Measurements from ENCODE around the gene ZMYM4.
"Not testable (repeated sequence)": the region's sequence is repeated elsewhere in the genome, so short reads cannot be mapped to it uniquely, and the experiment has no call there.

ZMYM4 gene

DNA sequence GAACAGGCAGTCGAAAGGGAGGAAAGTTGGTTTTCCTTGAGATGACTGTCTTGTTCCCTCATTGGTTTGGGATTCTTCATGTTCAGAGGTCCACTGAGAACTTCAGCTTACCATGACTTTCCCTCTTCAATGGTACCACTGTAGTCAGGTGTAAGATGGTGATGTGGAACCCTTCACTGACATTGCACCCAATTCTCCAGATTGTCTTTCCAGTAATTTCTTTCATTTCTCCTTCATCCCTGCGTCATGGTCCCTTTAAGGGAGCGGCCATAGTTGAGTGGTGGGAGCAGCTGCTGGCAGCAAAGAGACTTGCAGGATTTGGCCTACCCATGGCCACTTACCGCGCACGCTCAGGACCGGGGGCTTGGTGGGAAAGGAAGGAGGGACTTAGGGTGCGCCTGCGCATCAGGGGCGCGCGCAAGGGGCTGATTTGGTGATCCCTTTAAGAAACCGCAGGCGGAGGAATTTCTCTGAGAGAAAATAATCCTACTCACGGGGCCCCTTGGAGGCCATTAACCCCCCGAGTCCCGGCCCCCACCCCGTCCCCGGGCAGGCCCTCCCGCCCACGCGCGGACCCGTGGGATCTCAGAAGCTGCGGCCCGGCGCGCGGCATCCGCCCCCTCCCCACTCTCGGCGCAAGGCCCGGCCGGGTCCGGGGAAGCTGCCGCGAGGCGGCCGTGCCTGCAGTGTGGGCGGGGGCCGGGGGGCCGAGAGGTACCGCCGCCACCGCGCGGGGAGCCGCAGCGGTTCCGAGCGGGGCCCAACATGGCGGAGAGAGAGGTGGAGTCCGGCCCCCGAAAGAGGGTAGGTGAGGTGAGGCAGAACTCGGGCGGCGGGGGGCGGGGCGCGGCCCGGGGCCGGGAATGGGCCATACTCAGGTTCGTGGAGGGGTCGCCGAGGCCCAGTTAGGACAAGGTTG, at the start of gene ZMYM4:
Gene ZMYM4, plus strand, starts transcription at position 428 of the 919 bp plus-strand sequence. Its CDS starts 338 bp downstream, at position 766.
- DNase-seq (ENCODE audit: low read depth), result peak; percentile 75

DNA sequence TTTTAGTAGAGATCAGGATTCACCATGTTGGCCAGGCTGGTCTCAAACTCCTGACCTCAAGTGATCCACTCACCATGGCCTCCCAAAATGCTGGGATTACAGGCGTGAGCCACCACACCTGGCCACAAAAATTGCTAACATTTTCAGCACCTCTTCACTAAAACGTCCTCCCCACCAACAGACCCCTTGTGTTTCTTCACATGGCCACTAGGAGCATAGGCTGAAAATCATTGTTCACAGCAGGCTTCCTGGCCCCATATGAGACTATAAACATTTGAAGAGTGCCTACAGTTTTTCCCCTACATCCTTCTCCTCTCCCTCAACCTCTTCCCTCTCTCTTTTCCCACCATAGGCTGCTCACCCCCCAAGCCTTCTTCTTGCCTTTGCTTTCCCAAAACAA, 47.5 kb upstream of the ZMYM4 start:
- no peak for DNase-seq (ENCODE audit: low read depth)

DNA sequence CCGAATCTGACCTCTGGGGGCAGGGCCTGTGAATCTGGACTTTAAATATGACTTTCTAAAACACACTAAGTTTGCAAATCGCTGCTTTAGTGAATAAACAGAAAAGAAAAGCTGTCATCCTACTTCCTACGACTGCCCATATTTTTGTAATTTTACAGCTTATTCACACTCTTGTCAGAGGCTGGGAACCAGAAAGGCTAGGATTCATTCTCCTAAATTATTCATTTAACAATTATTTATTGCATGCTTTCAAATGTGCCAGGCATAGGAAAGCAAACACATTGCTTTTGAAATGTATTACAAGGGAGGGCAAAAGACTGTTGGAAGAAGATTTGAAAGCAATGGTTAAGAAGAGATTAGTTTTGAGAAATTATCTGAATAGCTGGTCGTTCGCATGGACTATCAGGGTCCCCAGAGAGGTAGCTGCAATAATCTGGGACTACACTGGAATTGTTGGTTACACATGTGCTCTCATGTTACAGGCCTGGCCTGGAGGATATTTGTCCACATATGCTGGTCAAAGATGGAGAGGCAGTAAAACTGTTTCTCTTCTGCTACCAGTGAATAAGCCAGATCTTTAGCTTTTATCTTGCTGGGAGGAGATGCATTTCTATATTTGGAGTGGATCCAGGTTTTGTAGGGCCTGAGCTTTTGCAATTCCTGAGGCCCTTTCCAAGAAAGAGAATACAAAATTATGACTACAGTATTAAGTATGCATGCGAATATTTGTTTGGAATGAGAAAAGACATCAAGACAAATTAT, 46.0 kb upstream of the ZMYM4 start:
- DNase-seq (ENCODE audit: low read depth), result no peak

DNA sequence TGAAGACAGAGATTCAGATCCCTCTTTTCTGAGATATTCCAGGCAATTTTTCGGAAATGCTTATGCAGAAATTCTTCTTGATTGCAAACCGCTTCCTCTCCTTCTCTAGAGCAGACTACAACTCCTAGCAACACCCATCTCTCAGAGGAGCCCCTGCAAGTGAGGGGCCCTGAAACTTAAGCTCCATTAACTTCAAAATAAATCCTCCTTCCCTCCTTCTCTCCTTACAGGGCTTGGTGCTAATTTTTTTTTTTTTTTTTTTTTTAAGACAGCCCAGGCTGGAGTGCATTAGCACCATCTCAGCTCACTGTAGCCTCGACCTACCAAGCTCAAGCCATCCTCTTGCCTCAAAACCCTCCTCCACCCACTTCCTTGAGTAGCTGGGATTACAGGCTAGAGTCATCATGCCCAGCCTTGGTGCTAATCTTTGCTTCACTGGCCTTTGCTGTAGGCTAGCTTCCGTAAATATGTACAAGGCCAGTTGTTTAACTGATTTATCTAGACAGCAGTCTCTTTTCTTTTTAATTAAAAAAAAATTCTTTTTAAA, 45.4 kb upstream of the ZMYM4 start:
- no peak for DNase-seq (ENCODE audit: low read depth)

DNA sequence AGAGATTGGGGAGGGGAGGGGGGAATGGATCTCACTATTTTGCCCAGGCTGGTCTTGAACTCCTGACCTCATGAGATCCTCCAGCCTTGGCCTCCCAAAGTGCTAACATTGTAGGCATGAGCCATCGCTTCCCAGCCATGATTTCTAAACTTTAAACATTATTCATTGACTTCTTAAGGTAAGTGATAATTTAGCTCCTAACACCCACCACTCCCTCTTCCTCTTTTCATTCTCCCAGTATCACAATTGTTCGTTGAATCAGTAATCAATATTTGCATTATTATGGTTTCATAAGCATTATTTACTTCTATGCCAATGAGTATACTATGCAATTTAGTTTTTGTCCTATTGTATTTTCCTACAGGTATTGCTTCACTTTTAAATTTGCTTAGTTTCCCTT, 42.0 kb upstream of the ZMYM4 start:
- DNase-seq (ENCODE audit: low read depth), result no peak

DNA sequence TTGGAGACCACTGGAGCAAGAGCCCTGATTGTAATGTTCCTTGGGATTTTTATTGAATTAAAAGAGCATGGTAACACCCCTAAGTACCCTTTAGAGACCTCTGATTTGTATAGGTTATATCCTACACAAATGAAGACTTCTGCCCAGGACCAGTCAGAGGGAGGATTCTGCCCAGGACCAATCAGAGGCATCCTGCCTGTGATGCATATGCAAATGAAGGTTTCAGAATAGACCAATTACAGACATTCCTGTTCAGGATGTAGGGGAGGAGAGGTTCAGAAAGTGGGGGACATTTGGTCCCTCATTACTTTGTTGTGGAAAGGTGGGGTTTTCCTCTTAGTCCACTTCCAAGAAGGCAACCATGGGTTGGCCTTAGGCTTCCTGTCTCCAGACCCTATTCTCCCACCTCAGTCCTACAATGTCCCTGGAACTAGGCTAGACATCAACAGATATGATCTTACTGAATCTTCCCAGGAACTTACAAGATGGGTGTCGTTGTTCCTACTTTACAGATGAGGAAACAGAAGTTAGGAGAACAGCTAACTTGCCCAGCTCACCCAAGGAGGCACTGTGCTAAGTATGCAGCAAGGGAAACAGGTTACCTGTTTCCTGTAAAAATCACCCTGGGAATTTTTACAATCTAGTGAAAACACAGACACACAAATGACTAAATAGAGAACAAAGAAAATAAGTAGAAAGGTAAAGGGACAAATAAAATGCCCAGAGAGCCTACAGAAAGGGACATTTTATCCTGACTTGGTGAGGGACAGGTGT, 38.7 kb upstream of the ZMYM4 start:
- no peak for DNase-seq (ENCODE audit: low read depth)

DNA sequence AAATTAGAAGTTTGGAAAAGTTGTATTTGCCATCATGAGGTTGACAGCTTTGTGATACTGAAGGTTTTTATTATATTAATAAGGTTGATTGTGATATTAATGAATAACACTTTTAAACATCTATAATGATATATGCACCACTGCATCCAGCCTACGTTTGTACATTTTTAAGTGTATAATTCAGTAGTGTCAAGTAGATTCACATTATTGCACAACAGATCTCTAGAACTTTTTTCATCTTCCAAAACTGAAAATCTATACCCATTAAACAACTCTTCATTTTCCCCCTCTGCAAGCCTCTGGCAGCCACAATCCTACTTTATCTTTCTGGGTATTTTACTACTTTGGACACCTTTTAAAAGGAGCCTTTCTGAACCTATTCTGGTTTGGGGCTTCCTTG, 37.2 kb upstream of the ZMYM4 start:
- DNase-seq (ENCODE audit: low read depth), result no peak

DNA sequence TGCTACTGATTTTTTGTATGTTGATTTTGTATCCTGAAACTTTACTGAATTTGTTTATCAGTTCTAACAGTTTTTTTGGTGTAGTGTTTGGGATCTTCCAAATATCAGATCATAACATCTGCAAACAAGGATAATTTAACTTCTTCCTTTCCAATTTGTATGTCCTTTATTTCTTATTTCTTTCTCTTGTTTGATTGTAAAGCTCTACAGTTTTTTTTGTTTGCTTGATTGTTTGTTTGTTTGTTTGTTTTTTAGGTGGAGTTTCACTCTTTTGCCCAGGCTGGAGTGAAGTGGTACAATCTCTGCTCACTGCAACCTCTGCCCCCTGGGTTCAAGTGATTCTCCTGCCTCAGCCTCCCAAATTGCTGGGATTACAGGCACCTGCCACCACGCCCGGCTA, 31.7 kb upstream of the ZMYM4 start:
- not testable (repeated sequence) for DNase-seq (ENCODE audit: low read depth)

DNA sequence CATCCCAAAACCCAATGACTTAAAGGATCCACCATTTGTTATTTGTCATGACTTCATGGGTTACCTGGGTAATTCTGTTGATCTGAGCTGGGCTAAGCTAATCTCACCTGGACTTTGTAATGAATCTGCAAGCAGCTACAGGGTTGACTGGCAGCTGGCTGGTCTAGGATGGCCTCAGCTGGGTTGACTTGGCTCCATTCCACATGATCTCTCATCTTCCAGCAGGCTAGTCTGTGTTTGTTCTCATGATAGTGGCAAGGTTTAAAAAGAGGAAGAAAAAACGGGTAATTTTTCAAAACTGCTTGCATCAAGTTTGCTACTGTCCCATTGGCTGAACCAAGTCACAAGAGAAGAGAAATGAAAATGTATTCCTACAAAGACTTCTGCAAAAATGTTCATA, 24.8 kb upstream of the ZMYM4 start:
- DNase-seq (ENCODE audit: low read depth), result no peak

DNA sequence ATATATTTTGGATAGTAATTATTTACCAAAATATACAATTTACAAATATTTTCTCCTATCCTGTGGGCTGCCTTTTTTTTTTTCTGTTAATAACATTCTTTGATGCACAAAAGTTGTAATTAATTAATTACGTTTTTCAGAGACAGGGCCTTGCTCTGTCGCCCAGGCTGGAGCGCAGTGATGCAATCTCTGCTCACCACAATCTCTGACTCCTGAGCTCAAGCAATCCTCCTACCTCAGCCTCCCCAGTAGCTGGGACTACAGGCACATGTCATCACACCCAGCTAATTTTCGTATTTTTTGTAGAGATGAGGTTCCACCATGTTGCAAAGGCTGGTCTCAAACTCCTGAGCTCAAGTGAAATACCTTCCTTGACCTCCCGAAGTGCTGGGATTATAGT, 21.3 kb upstream of the ZMYM4 start:
- DNase-seq (ENCODE audit: low read depth), result no peak

DNA sequence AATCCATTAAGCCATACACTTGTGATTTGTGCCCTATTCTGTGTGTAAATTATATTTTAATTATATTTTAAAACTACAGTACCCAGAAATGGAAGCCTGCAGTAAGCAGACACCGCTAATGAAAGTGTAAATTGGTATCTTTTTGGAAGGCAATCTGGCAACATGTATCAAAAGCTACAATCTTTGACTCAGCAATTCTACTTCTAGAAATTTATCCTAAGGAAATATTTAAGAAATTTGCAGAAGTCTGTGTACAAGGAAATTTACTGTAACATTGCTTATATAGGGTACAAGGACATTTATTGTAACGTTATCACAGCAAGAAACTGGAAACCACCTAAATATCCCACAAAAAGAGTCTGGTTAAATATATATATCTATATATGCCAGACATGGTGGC, 14.6 kb upstream of the ZMYM4 start:
- DNase-seq (ENCODE audit: low read depth), result no peak

DNA sequence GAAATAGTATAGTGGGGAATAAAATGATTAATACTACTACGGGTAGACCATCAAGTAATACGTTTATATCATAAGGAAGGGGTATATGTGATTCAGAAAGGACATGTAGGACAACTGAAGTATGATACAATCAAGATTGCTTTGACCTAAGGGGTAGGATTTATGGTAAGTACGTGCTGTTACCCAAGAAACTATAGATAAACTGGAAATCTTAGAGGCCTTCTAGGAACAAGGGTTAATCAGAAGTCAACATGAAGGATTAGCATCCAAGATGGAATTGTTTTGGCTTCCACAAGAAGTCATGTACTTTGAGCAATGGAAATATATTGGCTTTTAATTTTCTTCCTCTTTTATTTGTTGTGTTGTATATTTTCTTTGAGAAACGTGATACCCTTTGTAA, 13.2 kb upstream of the ZMYM4 start:
- no peak for DNase-seq (ENCODE audit: low read depth)

DNA sequence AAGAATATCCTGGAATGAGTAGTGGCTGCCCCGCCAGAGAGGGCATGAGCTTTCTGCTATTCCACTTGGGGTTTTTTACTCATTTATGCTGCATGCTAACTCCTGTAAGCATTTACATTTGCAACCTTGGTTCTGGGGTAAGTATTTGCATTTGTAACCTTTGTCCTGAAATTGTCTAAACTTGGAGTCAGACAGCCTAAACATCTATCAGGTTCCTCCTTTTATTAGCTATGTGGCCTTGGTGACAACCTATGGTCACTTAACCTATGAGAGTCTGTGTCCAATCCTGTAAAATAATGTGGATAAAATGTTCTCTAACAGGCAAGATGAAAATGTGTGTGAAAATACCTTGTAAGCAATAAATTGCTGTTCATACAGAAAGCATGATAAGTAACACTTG, 8.9 kb upstream of the ZMYM4 start:
- DNase-seq (ENCODE audit: low read depth), result no peak

DNA sequence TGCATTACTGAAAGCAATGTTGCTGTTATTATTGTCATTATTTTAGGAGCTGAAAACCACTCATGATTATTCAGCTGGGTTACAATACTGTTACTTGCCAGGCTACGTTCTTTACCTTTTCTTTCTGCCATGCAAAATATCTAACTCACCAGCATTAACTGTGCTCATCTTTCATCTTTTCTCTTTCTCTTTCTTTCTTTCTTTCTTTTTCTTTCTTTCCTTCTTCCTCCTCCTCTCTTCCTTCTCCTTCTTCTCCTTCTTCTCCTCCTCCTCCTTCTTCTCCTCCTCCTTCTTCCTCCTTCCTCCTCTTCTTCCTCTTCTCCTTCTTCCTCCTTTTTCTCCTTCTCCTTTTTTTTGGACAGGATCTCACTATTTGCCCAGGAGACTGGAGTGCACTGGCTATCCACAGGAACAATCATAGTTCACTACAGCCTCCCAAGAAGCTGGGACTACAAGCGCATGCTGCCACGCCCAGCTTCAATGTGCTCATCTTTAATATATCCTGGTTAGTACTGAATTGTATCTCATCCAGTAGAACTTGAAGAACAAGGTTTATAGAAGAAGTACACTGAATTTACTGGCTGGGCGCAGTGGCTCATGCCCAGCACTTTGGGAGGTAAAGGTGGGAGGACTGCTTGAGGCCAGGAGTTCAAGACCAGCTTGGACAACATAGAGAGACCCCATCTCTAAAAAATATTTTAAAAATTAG, 6.9 kb upstream of the ZMYM4 start:
- no peak for DNase-seq (ENCODE audit: low read depth)

DNA sequence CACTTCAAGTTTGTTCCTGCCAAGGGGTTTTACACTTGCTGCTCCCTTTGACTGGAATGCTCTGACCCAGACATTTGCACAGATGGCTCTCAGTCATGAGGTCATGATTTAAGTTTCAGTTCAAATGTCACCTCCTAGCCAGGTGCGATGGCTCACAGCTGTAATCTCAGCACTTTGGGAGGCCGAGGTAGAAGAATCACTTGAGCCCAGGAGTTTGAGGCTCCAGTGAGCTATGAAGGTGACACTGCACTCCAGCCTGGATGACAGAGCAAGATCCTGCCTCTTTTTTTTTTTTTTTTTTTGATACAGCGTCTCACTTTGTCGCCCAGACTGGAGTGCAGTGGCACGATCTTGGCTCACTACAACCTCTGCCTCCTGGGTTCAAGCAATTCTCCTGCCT, 4.5 kb upstream of the ZMYM4 start:
- DNase-seq (ENCODE audit: low read depth), result no peak

DNA sequence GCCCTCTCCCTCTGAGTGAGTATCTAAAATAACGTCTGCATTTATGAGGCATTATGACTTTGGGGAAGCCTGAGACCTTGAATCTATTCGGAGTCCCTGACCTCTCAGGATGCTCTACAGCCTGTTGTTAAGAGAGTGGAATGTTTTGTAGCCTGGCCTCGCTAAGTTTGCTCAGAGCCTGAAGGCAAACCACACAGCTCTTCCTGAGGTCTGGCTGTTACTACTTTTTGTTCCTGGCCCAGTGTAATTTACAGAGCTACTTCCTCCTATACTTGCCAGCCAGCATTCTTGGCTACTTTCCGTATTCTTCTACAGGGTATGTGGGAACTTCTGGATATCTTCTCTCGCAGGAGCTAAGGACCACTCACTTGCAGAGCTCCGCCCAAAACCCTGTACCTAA, 3.6 kb upstream of the ZMYM4 start:
- no peak for DNase-seq (ENCODE audit: low read depth)

DNA sequence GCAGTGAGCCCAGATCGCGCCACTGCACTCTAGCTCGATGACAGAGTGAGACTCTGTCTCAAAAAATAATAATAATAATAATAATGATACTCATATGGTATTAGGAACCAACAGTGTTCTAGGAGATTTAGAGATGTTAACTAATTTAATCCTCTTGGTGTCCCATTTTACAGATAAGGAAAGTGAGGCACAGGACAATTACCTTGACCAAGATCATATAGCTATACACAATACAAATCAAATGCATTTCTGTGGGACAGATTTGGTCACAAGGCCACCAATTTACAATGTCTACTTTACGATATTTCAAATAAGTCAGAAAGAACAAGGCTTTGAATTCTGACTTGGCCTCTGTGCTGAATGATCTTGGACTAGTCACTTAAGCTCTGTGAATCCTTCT, 2.2 kb upstream of the ZMYM4 start:
- DNase-seq (ENCODE audit: low read depth), result no peak

DNA sequence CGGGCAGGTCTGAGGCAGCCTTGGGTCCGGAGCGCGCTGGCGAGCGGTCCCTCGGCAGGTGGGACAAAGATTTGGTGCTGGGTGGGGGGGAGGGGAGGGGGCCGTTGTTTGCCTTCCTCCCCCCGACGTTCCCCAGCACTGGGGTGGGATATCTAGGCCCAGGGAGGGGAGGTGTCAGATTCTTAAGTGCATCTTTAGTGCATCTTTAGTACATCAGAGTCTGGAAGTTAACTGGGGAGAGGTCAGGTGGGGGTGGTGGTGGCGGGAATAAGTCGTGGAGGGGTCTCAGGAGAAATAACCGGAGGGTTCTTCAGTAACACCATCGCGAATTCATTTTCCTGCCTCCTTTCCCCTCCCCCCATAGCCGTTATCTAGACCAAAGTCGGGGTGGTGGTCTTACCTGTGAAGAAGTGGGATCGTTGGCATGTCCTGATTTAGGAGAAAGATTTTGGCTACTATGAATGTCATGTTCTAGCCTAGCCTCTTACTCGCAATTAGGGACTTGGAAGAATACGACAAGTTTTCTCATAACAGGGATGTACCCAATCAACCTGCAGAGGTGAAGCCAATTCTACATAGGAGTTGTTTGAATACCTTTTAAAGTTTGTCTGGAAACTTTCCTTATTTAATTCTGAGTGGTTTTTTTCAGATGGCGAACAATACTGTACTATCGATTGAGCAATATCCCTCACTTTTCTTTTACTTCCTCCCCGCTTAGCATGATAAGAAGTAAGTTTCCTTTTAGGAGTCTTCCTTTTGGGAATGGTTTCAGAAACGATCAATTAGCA, 886 bp downstream of the ZMYM4 start:
- no peak for DNase-seq (ENCODE audit: low read depth)

DNA sequence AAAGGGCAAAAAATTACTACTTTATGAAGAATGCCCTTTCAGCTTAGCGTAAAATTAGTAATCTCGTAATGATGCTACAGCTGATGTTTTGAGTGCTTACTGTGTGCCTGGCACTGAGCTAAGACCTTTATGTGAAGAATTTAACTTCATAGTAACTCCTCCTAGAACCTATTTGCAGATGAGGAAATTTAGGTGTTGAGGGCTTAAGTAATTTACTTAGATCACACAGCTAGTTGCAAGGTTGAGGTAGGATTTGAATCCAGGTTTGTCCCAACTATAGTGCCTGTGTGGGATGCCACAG, 1.4 kb downstream of the ZMYM4 start:
- DNase-seq (ENCODE audit: low read depth), result no peak

DNA sequence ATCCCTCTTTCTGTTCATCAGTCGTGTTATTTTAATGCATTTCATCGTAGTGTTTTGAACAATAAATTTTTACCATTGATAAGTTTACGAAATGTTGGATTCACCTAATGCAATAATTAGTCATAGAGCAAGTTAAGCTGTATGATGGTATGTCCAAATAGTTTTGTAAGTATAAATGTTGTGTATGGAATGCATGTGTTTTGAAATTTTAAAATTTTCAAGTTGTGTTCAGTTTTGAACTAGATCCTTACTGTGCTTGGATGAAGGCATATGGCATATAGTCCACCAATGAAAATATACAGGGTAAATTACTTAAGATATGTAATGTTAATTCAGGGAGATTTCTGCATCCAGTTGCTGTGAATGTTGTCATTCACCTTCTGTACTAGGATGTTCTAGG, 2.3 kb downstream of the ZMYM4 start:
- DNase-seq (ENCODE audit: low read depth), result no peak

DNA sequence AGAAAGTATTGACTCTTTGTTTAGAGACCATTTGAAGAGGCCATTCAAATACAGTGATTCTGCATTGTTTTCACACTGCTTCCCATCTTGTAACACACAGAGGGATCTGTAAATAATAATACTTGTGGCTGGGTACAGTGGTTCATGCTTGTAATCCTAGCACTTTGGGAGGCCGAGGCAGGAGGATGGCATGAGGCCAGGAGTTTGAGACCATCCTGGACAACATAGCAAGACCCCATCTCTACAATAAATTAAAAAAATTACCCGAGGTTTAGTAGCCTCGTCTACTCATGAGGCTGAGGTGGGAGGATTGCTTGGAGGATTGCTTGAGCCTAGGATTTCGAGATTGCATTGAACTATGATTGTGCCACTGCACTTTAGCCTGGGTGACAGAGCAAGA, 5.7 kb downstream of the ZMYM4 start:
- no peak for DNase-seq (ENCODE audit: low read depth)

Measured in T-helper 22 cell (primary cell).